ENCODE results near the gene EHMT1. TPM values are rescaled to one million over a fixed set of nuclear protein-coding genes. Genes with fewer than 3 reads are reported as not detected.
"Not testable (repeated sequence)": the region's sequence is repeated elsewhere in the genome, so short reads cannot be mapped to it uniquely, and the experiment has no call there.

The EHMT1 gene
- total RNA-seq, 1 donor from 2014 or later: 68.3 TPM

- DNase-seq: not testable (repeated sequence)
Measured at GRCh38 chr9:137809726-137810450, 191.1 kb downstream of the EHMT1 start.

GRCh38 chr9:137811283-137811870 is 192.6 kb downstream of the EHMT1 start:
- no peak for DNase-seq

GRCh38 chr9:137812356-137813023 is 193.7 kb downstream of the EHMT1 start:
- no peak for DNase-seq

- DNase-seq: no peak
Measured at GRCh38 chr9:137813167-137813566, 194.4 kb downstream of the EHMT1 start.

GRCh38 chr9:137813651-137814415 is 195.0 kb downstream of the EHMT1 start:
- no peak for DNase-seq

- DNase-seq: no peak
Measured at GRCh38 chr9:137814436-137814835, 195.6 kb downstream of the EHMT1 start.

- DNase-seq: no peak
Measured at GRCh38 chr9:137814841-137815240, 196.0 kb downstream of the EHMT1 start.

GRCh38 chr9:137815256-137816255 is 196.8 kb downstream of the EHMT1 start:
- DNase-seq: no peak

GRCh38 chr9:137816531-137817235 is 197.9 kb downstream of the EHMT1 start:
- no peak for DNase-seq

GRCh38 chr9:137817236-137818200 is 198.7 kb downstream of the EHMT1 start:
- no peak for DNase-seq

- no peak for DNase-seq
Measured at GRCh38 chr9:137818286-137818685, 199.5 kb downstream of the EHMT1 start.

GRCh38 chr9:137820161-137820855 is 201.5 kb downstream of the EHMT1 start:
- DNase-seq: peak; percentile 25

GRCh38 chr9:137823986-137824771 is 205.4 kb downstream of the EHMT1 start:
- DNase-seq: no peak

- no peak for DNase-seq
Measured at GRCh38 chr9:137825324-137825989, 206.7 kb downstream of the EHMT1 start.

GRCh38 chr9:137827908-137828526 is 209.2 kb downstream of the EHMT1 start:
- no peak for DNase-seq

GRCh38 chr9:137828527-137829259 is 209.9 kb downstream of the EHMT1 start:
- no peak for DNase-seq
